ENCODE results near the gene TRAF4.
"Not testable (repeated sequence)": the region's sequence is repeated elsewhere in the genome, so short reads cannot be mapped to it uniquely, and the experiment has no call there.

Gene TRAF4

GRCh38 chr17:28792877-28793661 lies 49.3 kb downstream of the TRAF4 start:
- no peak for DNase-seq

DNA sequence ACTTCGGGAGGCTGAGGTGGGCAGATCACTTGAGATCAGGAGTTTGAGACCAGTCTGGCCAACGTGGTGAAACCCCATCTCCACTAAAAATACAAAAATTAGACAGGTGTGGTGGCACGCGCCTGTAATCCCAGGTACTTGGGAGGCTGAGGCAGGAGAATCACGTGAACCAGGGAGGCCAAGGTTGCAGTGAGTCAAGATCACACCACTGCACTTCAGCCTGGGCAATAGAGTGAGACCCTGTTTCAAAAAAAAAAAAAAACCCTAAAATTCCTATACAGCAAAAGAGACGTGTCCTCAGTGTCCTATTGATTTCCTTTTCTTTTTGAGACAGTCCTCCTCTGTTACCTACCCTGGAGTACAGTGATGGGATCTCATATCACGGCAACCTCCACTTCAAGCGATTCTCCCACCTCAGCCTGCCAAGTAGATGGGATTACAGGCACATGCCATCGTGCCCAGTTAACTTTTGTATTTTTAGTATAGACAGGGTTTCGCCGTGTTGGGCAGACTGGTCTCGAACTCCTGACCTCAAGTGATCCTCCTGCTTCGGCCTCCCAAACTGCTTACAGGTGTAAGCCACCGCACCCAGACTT lies 51.1 kb downstream of the TRAF4 start:
- not testable (repeated sequence) for DNase-seq

DNA sequence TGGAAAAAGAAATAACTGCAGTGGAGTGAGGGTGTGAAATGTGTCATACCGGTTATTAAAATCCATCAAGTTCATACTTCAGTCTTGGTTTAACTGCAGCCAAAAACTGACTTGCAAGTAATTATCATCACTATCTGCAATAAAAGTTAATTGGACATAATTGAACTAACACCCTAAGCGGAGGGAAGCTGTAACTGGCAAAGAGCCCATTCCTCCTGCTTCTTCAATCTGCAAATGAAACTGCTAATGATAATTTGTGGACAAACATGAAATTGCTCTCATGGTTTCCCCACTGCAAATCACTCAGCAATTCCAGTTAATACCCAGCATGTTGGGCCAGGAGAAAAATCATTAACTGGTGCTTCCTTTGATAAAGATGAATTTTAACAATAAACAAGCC lies 52.3 kb downstream of the TRAF4 start:
- no peak for DNase-seq
